IPS DF 19.7 (cell line): Measurements from ENCODE around the gene IER5.
"Not testable (repeated sequence)": the region's sequence is repeated elsewhere in the genome, so short reads cannot be mapped to it uniquely, and the experiment has no call there.

ENCODE experiments used
- DNase-seq: peaks from one replicate; pipeline ENCODE4 v3.0.0-alpha.2; 2013; ENCODE audit warnings: low read depth, low spot score

The IER5 gene

GRCh38 chr1:181088079-181089016 lies at the start of gene IER5:
Gene IER5, plus strand, starts transcription at chr1:181088700. Its CDS starts 203 bp downstream, at chr1:181088903.
- peak; percentile 75 for DNase-seq

GRCh38 chr1:181040284-181040865 lies 48.1 kb upstream of the IER5 start:
- DNase-seq, result no peak

- no peak for DNase-seq
These were observed 45.2 kb upstream of the IER5 start for GRCh38 chr1:181043025-181043888.

GRCh38 chr1:181044449-181044966 lies 44.0 kb upstream of the IER5 start:
- DNase-seq, result no peak

GRCh38 chr1:181045946-181046345 lies 42.6 kb upstream of the IER5 start:
- DNase-seq, result not testable (repeated sequence)

- DNase-seq, result no peak
These were observed 39.1 kb upstream of the IER5 start for GRCh38 chr1:181049378-181049777.

GRCh38 chr1:181050922-181051321 lies 37.6 kb upstream of the IER5 start:
- DNase-seq, result no peak

- no peak for DNase-seq
These were observed 31.9 kb upstream of the IER5 start for GRCh38 chr1:181056560-181056959.

GRCh38 chr1:181057079-181057478 lies 31.4 kb upstream of the IER5 start:
- no peak for DNase-seq

- DNase-seq, result no peak
These were observed 29.1 kb upstream of the IER5 start for GRCh38 chr1:181059435-181059834.

GRCh38 chr1:181060066-181060465 lies 28.4 kb upstream of the IER5 start:
- DNase-seq, result no peak

GRCh38 chr1:181060947-181061346 lies 27.6 kb upstream of the IER5 start:
- DNase-seq, result not testable (repeated sequence)

- DNase-seq, result no peak
These were observed 27.0 kb upstream of the IER5 start for GRCh38 chr1:181061487-181061886.

GRCh38 chr1:181061891-181062835 lies 26.3 kb upstream of the IER5 start:
- DNase-seq, result no peak

- DNase-seq, result no peak
These were observed 25.6 kb upstream of the IER5 start for GRCh38 chr1:181062836-181063428.

GRCh38 chr1:181064011-181064623 lies 24.4 kb upstream of the IER5 start:
- no peak for DNase-seq

GRCh38 chr1:181064702-181065101 lies 23.8 kb upstream of the IER5 start:
- no peak for DNase-seq

GRCh38 chr1:181073638-181074037 lies 14.9 kb upstream of the IER5 start:
- no peak for DNase-seq

GRCh38 chr1:181075766-181076350 lies 12.6 kb upstream of the IER5 start:
- no peak for DNase-seq
